HCT116 (cell line): ENCODE data around the gene COL5A2. TPM values are rescaled to one million over a fixed set of nuclear protein-coding genes. Genes with fewer than 3 reads are reported as not detected.

Experiments used
- ATAC-seq: fragments of 200-7000 bp; cut with Tn5 transposase; 2 replicates; pipeline ENCODE4 v1.9.1; 2020; ENCODE audit warnings: mild to moderate bottlenecking, moderate library complexity
- BruUV-seq: library from RNA; stranded (reverse); fragments of 400-500 nt; replicated peaks from 2 replicates; lab custom pipeline; 2021; lab: Mats Ljungman, UMichigan
- CTCF ChIA-PET: fragments of 300-600 bp; sonication (Branson Sonifier 250); formaldehyde crosslinking; loops from one replicate; lab custom pipeline; 2021; ENCODE audit warnings: antibody characterized with exemption; lab: Charles Lee
- POLR2A ChIA-PET: fragments of 300-600, 350-600 bp; sonication (Branson Sonifier 250); formaldehyde crosslinking; loops from one replicate; lab custom pipeline; 2021; ENCODE audit warnings: antibody characterized with exemption; lab: Charles Lee
- RAD21 ChIA-PET, 2 experiments: fragments of 300-600 bp; sonication (Branson Sonifier 250); formaldehyde crosslinking; loops; one replicate each; lab custom pipeline; 2023; ENCODE audit warnings: low total read pairs in 2 of 2; ENCODE audit not compliant: uncharacterized antibody in 2 of 2, unreplicated experiment in 2 of 2, low non-redundant PET in 1 of 2; lab: Charles Lee
- DNase-seq: peaks from one replicate; pipeline ENCODE4 v3.0.0-alpha.2; 2010; ENCODE audit warnings: low read depth, low spot score
- H2AFZ ChIP-seq: fragments of 200-600 bp; shearing (Covaris generic), sonication (generic); 2 replicates; pipeline ENCODE4 v1.6.1; 2017; ENCODE audit warnings: low read depth, mixed run types, mixed read lengths, antibody characterized with exemption, low read length; ENCODE audit not compliant: poor library complexity, severe bottlenecking
- H3K27ac ChIP-seq: 2 replicates; pipeline ENCODE4 v1.5.1; 2012; ENCODE audit warnings: low read depth, low read length
- H3K27me3 ChIP-seq: fragments of 200-600 bp; sonication (generic); 2 replicates; pipeline ENCODE4 v1.6.1; 2016; ENCODE audit warnings: mixed run types, low read length, mixed read lengths; ENCODE audit not compliant: insufficient read depth
- H3K36me3 ChIP-seq, 2 experiments: fragments of 200-500 bp in 1 of 2; fragments of 200-600 bp in 1 of 2; sonication (Bioruptor generic) in 1 of 2; sonication (generic) in 1 of 2; 2 replicates each; pipeline versions ENCODE4 v1.5.1 to v1.6.1; 2014 to 2016; ENCODE audit warnings: low read length in 2 of 2, inconsistent platforms in 1 of 2, mixed read lengths in 1 of 2, mixed run types in 1 of 2; ENCODE audit not compliant: insufficient read depth in 2 of 2, control insufficient read depth in 1 of 2
- H3K4me1 ChIP-seq, 2 experiments: fragments of 200-600 bp in 1 of 2; sonication (generic) in 1 of 2; 2 replicates each; pipeline versions ENCODE4 v1.5.1 to v1.6.1; 2012 to 2017; ENCODE audit warnings: low read length in 2 of 2, inconsistent platforms in 1 of 2, mild to moderate bottlenecking in 1 of 2, mixed read lengths in 1 of 2, mixed run types in 1 of 2, moderate library complexity in 1 of 2; ENCODE audit not compliant: insufficient read depth in 2 of 2, control insufficient read depth in 1 of 2
- H3K4me2 ChIP-seq: fragments of 200-600 bp; sonication (generic); 2 replicates; pipeline ENCODE4 v1.6.1; 2017; ENCODE audit warnings: mixed run types, low read length, mixed read lengths
- H3K4me3 ChIP-seq, 2 experiments: fragments of 200-600 bp in 1 of 2; sonication (generic) in 1 of 2; replicated peaks in 1 of 2; 2 replicates each; pipeline ENCODE4 v1.5.1; 2011 to 2016; ENCODE audit warnings: low read length in 2 of 2, control low read depth in 1 of 2, low read depth in 1 of 2, mild to moderate bottlenecking in 1 of 2, mixed read lengths in 1 of 2, mixed run types in 1 of 2
- H3K79me2 ChIP-seq: fragments of 200-600 bp; sonication (generic); 2 replicates; pipeline ENCODE4 v1.6.1; 2017; ENCODE audit warnings: mild to moderate bottlenecking, mixed run types, low read length, moderate library complexity, mixed read lengths; ENCODE audit not compliant: insufficient read depth
- H3K9ac ChIP-seq: fragments of 200-600 bp; sonication (generic); 2 replicates; pipeline ENCODE4 v1.6.1; 2016; ENCODE audit warnings: low read length, mixed read lengths
- H3K9me2 ChIP-seq: fragments of 200-600 bp; sonication (generic), shearing (Covaris generic); 2 replicates; pipeline ENCODE4 v1.6.1; 2017; ENCODE audit warnings: mixed run types, mild to moderate bottlenecking, moderate library complexity; ENCODE audit not compliant: insufficient read depth
- H3K9me3 ChIP-seq, 2 experiments: fragments of 200-500 bp in 1 of 2; fragments of 200-600 bp in 1 of 2; sonication (Bioruptor generic) in 1 of 2; sonication (generic) in 1 of 2; 2 replicates each; pipeline ENCODE4 v1.6.1; 2014 to 2017; ENCODE audit warnings: low read length in 2 of 2, mixed read lengths in 2 of 2, inconsistent platforms in 1 of 2, low read depth in 1 of 2, mild to moderate bottlenecking in 1 of 2, mixed run types in 1 of 2, moderate library complexity in 1 of 2; ENCODE audit not compliant: control insufficient read depth in 1 of 2, insufficient read depth in 1 of 2
- H4K20me1 ChIP-seq: fragments of 200-600 bp; sonication (generic), shearing (Covaris generic); 2 replicates; pipeline ENCODE4 v1.6.1; 2017; ENCODE audit warnings: mixed run types, mild to moderate bottlenecking, moderate library complexity; ENCODE audit not compliant: insufficient read depth
- CTCF ChIP-seq, 3 experiments: fragments of 200-600 bp in 1 of 3; sonication (generic) in 1 of 3; IDR thresholded peaks in 2 of 3; conservative IDR thresholded peaks in 1 of 3; 2 replicates each; pipeline ENCODE4 v1.5.1; 2012 to 2017; ENCODE audit warnings: low read depth in 2 of 3, low read length in 2 of 3, antibody characterized with exemption in 1 of 3, borderline replicate concordance in 1 of 3, control low read depth in 1 of 3, mild to moderate bottlenecking in 1 of 3, mixed read lengths in 1 of 3, mixed run types in 1 of 3, moderate library complexity in 1 of 3; ENCODE audit not compliant: insufficient read depth in 1 of 3
- EGR1 ChIP-seq: IDR thresholded peaks from 2 replicates; pipeline ENCODE4 v1.6.1; 2012; ENCODE audit warnings: low read depth
- EZH2 ChIP-seq: fragments of 200-600 bp; sonication (generic); IDR thresholded peaks from 2 replicates; pipeline ENCODE4 v1.6.1; 2017; ENCODE audit warnings: antibody characterized with exemption, mixed run types
- EZH2phosphoT487 ChIP-seq: fragments of 200-600 bp; IDR thresholded peaks from 2 replicates; pipeline ENCODE4 v1.6.1; 2018; ENCODE audit warnings: antibody characterized with exemption, borderline replicate concordance
- FOSL1 ChIP-seq: IDR thresholded peaks from 2 replicates; pipeline ENCODE4 v1.6.1; 2012; ENCODE audit warnings: low read depth
- JUND ChIP-seq: IDR thresholded peaks from 2 replicates; pipeline ENCODE4 v1.6.1; 2012
- MAX ChIP-seq: IDR thresholded peaks from 2 replicates; pipeline ENCODE4 v1.6.1; 2012
- POLR2A ChIP-seq: IDR thresholded peaks from 2 replicates; pipeline ENCODE4 v1.7.0; 2011; ENCODE audit warnings: borderline replicate concordance; ENCODE audit not compliant: insufficient read depth, insufficient read length; ENCODE audit errors: extremely low read depth
- POLR2AphosphoS5 ChIP-seq: IDR thresholded peaks from 2 replicates; pipeline ENCODE4 v1.6.1; 2011; ENCODE audit warnings: mild to moderate bottlenecking, low read depth, low read length, moderate library complexity
- SP1 ChIP-seq: IDR thresholded peaks from 2 replicates; pipeline ENCODE4 v1.6.1; 2012; ENCODE audit warnings: low read depth
- SRF ChIP-seq: IDR thresholded peaks from 2 replicates; pipeline ENCODE4 v1.6.1; 2012; ENCODE audit warnings: low read depth
- TCF7L2 ChIP-seq: IDR thresholded peaks from 2 replicates; pipeline ENCODE4 v1.7.0; 2011; ENCODE audit warnings: borderline replicate concordance, inconsistent platforms; ENCODE audit not compliant: insufficient read depth, insufficient read length; ENCODE audit errors: extremely low read depth
- YY1 ChIP-seq: IDR thresholded peaks from 2 replicates; pipeline ENCODE4 v1.6.1; 2011; ENCODE audit warnings: low read length, low read depth, moderate library complexity, mild to moderate bottlenecking; ENCODE audit not compliant: insufficient replicate concordance; ENCODE audit errors: extremely low read depth
- ZNF274 ChIP-seq: fragments of 200-500 bp; sonication (Bioruptor generic); IDR thresholded peaks from 2 replicates; pipeline ENCODE4 v1.6.1; 2014; ENCODE audit warnings: mild to moderate bottlenecking, low read depth, low read length, inconsistent platforms
- intact Hi-C: fragments of 100-400 bp; cut with micrococcal nuclease; formaldehyde crosslinking; loops from 2 replicates; pipeline ENCODE4 v1.10.0; 2022
- total RNA-seq: library from RNA; stranded (reverse); gene quantifications from one replicate; pipeline ENCODE4 v1.2.1, GENCODE V29; 2021; ENCODE audit not compliant: unreplicated experiment

Gene COL5A2
- total RNA-seq, 1 experiment from 2014 or later = 2.3 TPM

GRCh38 chr2:189015359-189015758 is 164.2 kb downstream of the COL5A2 start:
- Histone ChIP-seq H4K20me1 (no peaks in the 10 kb centered on the region), H3K9ac (no peak overlapping the region), H3K9me2 (no peaks in the 10 kb centered on the region), H3K9me3 (no peaks in the 10 kb centered on the region), H2AFZ (peak overlapping the region; percentile 18), H3K4me2 (no peak overlapping the region), H3K27me3 (no peaks in the 10 kb centered on the region), H3K4me1 (no peaks in the 10 kb centered on the region), H3K27ac (no peak overlapping the region), H3K36me3 (no peaks in the 10 kb centered on the region), H3K4me3 (no peak overlapping the region), H3K79me2 (no peaks in the 10 kb centered on the region)
- ATAC-seq = no peak
- intact Hi-C loops = no loop called here
- TF ChIP-seq SP1 (no peak), MAX (no peak), JUND (no peak), POLR2AphosphoS5 (no peak), EGR1 (no peak), TCF7L2 (no peak), YY1 (no peak), SRF (no peak), ZNF274 (no peak), CTCF (IDR thresholded peaks at IDR 0.05 in 2 of 3, conservative IDR thresholded peaks at IDR 0.05 in 1 of 3; ENCODE audit: borderline replicate concordance in 1 of 3, insufficient read depth in 1 of 3, low read depth in 2 of 3, low read length in 2 of 3) (no peak), EZH2phosphoT487 (no peak), EZH2 (no peak), FOSL1 (no peak), POLR2A (no peak)
- BruUV-seq = no TSS peak
- ChIA-PET CTCF (no interaction called here), POLR2A (no interaction called here), RAD21 (no interaction called here)
- DNase-seq = no peak
